A673 (cell line): ENCODE results near the gene GRIK4.

ENCODE experiments used
- CTCF ChIP-seq: fragments of 300-800, 200-600 bp; sonication (generic); conservative IDR thresholded peaks from 2 replicates; pipeline ENCODE4 v1.5.1; 2017; ENCODE audit warnings: low read depth, mild to moderate bottlenecking, antibody characterized with exemption, low read length, moderate library complexity, mixed read lengths
- EZH2 ChIP-seq: fragments of 200-600 bp; sonication (generic); IDR thresholded peaks from 2 replicates; pipeline ENCODE4 v1.6.1; 2017; ENCODE audit warnings: borderline replicate concordance, low read depth, mild to moderate bottlenecking, mixed read lengths, antibody characterized with exemption, low read length; ENCODE audit not compliant: poor library complexity, severe bottlenecking

DNA sequence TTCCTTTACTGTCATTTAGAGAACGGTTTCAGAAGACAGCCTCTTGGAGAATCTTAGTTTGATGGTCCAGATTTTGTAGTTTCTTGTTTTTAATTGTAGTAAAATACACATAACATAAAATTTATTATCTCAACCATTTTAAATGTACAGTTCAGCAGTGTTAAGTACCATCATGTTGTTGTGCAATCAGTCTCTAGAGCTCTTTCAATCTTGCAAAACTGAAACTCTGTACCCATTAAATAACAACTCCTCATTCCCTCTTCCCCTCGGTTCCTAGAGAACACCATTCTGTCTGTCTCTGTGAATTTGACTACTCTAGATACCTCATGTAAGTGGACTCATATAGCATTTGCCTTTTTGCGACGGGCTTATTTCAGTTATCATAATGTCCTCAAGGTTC lies 69.8 kb downstream of the GRIK4 start:
- TF ChIP-seq CTCF (no peak), EZH2 (no peak)
